GM12864 (cell line): ENCODE data around the gene AKAP1.

Experiments used
- DNase-seq: peaks from one replicate; pipeline ENCODE4 v3.0.0-alpha.2; 2011; ENCODE audit warnings: low read depth
- H3K4me3 ChIP-seq: 2 replicates; pipeline ENCODE4 v1.5.1; 2011; ENCODE audit warnings: mild to moderate bottlenecking, low read depth, low read length, control low read depth
- TF ChIP-seq, protein P1 (sequence below): IDR thresholded peaks from 2 replicates; pipeline ENCODE4 v1.5.1; 2011; ENCODE audit warnings: low read depth, mild to moderate bottlenecking, moderate library complexity, low read length, control low read depth, inconsistent platforms; ENCODE audit errors: missing control alignments

The AKAP1 gene

GRCh38 chr17:57084802-57085447, at the start of gene AKAP1:
Gene AKAP1 (plus strand): TSS chr17:57085246. CDS start chr17:57105465, 20,219 bp downstream.
- peak within 1 kb of the TSS; percentile 95 for H3K4me3 ChIP-seq
- peak; percentile 77 for DNase-seq
- TF ChIP-seq, protein P1, sequence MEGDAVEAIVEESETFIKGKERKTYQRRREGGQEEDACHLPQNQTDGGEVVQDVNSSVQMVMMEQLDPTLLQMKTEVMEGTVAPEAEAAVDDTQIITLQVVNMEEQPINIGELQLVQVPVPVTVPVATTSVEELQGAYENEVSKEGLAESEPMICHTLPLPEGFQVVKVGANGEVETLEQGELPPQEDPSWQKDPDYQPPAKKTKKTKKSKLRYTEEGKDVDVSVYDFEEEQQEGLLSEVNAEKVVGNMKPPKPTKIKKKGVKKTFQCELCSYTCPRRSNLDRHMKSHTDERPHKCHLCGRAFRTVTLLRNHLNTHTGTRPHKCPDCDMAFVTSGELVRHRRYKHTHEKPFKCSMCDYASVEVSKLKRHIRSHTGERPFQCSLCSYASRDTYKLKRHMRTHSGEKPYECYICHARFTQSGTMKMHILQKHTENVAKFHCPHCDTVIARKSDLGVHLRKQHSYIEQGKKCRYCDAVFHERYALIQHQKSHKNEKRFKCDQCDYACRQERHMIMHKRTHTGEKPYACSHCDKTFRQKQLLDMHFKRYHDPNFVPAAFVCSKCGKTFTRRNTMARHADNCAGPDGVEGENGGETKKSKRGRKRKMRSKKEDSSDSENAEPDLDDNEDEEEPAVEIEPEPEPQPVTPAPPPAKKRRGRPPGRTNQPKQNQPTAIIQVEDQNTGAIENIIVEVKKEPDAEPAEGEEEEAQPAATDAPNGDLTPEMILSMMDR: no peak

DNA sequence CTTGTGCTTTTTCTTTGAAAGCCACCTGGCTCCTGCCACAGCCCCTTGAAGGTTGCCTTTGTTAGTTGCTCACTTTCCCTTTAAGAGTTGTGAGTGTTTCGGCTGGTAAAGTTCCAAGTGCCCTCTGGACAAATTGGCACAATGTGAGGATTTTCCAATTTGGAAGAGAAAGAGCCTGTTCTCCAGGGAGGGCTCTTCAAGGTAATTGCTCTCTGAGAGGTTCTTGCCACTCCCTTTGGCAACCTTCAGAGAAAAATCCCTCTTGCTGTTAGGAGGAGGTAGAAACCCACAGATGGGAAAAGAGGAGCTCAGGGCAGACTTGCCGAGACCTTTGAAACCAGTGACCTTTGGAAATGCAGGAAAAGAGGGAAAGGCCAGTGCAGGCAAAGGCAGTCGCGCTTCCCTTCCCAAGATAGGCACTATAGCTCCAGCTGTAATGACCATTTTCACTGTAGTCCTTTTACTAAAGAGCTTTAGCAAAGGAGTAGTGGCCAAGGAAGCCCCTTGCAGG, 49.0 kb upstream of the AKAP1 start:
- H3K4me3 ChIP-seq: no peak overlapping the region
- TF ChIP-seq, protein P1: no peak
- no peak for DNase-seq

GRCh38 chr17:57037411-57037810, 47.6 kb upstream of the AKAP1 start:
- DNase-seq: no peak
- no peak overlapping the region for H3K4me3 ChIP-seq
- TF ChIP-seq, protein P1: no peak

- no peak for DNase-seq
- TF ChIP-seq, protein P1: no peak
- H3K4me3 ChIP-seq: no peak overlapping the region
Measured at GRCh38 chr17:57038486-57038885, 46.6 kb upstream of the AKAP1 start.

GRCh38 chr17:57040571-57040970, 44.5 kb upstream of the AKAP1 start:
- no peak for DNase-seq
- TF ChIP-seq, protein P1: no peak
- H3K4me3 ChIP-seq: no peak overlapping the region

DNA sequence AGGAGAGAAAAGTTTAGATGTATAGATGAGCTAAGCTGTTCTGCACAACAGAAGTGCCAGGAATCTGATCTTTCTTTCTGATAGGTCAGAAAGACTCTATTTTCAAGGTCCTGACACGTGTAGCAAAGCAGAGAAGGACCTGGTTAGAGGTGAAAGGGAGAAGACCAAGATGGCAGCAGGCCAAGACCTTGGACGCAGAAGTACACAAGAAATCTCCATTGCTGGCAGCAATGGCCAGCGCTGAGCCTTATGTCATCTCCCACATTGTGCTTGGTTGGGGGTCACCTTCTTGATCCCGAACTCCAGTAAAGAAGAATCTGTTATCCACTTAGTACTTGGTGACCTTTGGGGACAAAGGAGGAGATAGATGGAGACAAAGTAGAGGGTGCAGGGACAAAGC, 41.8 kb upstream of the AKAP1 start:
- DNase-seq: no peak
- TF ChIP-seq, protein P1: no peak
- no peak overlapping the region for H3K4me3 ChIP-seq
